Heart right ventricle (tissue), 16 donors: Measurements from ENCODE around the gene GGA2. TPM values are rescaled to one million over a fixed set of nuclear protein-coding genes. Genes with fewer than 3 reads are reported as not detected.

Experiments
- ATAC-seq, 8 donors: fragments of 200-7000 bp; cut with Tn5 transposase; one replicate each; pipeline ENCODE4 v1.9.1; 2020; ENCODE audit warnings: mild to moderate bottlenecking in 8 of 8, moderate library complexity in 8 of 8, moderate number of reproducible peaks in 1 of 8
- DNase-seq, 2 donors: peaks; one replicate each; pipeline ENCODE4 v3.0.0-alpha.2; 2020
- H3K27ac ChIP-seq, 10 donors: fragments of 200-600 bp; sonication (generic) in 2 of 10; one replicate each; pipeline versions ENCODE4 v1.5.0 to v1.8.0; 2020 to 2022; ENCODE audit warnings: mild to moderate bottlenecking in 3 of 10
- H3K27me3 ChIP-seq, 7 donors: fragments of 200-600 bp; one replicate each; pipeline ENCODE4 v1.8.0; 2021 to 2022; ENCODE audit warnings: mild to moderate bottlenecking in 2 of 7
- H3K36me3 ChIP-seq, 9 donors: fragments of 200-600 bp; sonication (generic) in 1 of 9; one replicate each; pipeline versions ENCODE4 v1.5.0 to v1.8.0; 2020 to 2022; ENCODE audit warnings: mild to moderate bottlenecking in 2 of 9
- H3K4me1 ChIP-seq, 9 donors: fragments of 200-600 bp; sonication (generic) in 1 of 9; one replicate each; pipeline versions ENCODE4 v1.5.0 to v1.8.0; 2020 to 2022; ENCODE audit warnings: mild to moderate bottlenecking in 4 of 9
- H3K4me3 ChIP-seq, 10 donors: fragments of 200-600 bp; sonication (generic) in 2 of 10; one replicate each; pipeline versions ENCODE4 v1.5.0 to v1.8.0; 2020 to 2022; ENCODE audit warnings: mild to moderate bottlenecking in 7 of 10, moderate library complexity in 2 of 10
- H3K9me3 ChIP-seq, 11 donors: fragments of 200-600 bp in 10 of 11; sonication (generic) in 2 of 11; one replicate each; pipeline versions ENCODE4 v1.5.0 to v1.8.0; 2013 to 2022; ENCODE audit warnings: mild to moderate bottlenecking in 2 of 11, control low read depth in 1 of 11, moderate library complexity in 1 of 11
- CTCF ChIP-seq, 9 donors: fragments of 200-600 bp; sonication (generic) in 2 of 9; IDR thresholded peaks; one replicate each; pipeline versions ENCODE4 v1.5.0 to v1.8.0; 2021 to 2022; ENCODE audit warnings: antibody characterized with exemption in 9 of 9, mild to moderate bottlenecking in 5 of 9, moderate library complexity in 1 of 9
- WGBS, 2 donors: extraction: QIAGEN DNeasy Blood & Tissue Kit; methylation state at CpG; one replicate each; pipeline ENCODE4 v1.1.7; 2013; ENCODE audit warnings: inconsistent platforms in 1 of 2; 5-methylcytosine and 5-hydroxymethylcytosine counted together
- intact Hi-C, 10 donors: fragments of 100-400 bp; cut with DNase I; formaldehyde crosslinking; loops; one replicate each; pipeline versions ENCODE4 v1.11.1 to v1.14.2; 2022
- polyA plus RNA-seq, 2 donors: library from polyadenylated mRNA; stranded (reverse); fragments of 200-250 nt; gene quantifications; one replicate each; pipeline ENCODE4 v1.2.3, GENCODE V29; 2013
- total RNA-seq, 10 donors: library from RNA; stranded (reverse); fragmentation: NEBNext Ultra II Directional in 3 of 10; extraction: Animal tissue kit (Norgen Biotek cat#: 25700) in 3 of 10; gene quantifications; one replicate each; pipeline versions ENCODE4 v1.2.1 to v1.2.4, GENCODE V29; 2021 to 2023
- donor health status: Arrhythmogenic right ventricular cardiomyopathy.
- donor health status: ischemic (EF 13 %, LVEDD 7.1; RV severe dilation, severe dysfunction).
- donor health status: healthy with polysubstance abuse.
- donor health status: DM: no; HTN: yes; CAD: no.
- donor health status: DM: no; HTN: no; CAD: no.
- donor health status: ischemic (EF 25% LVEDD 6.9; RV normal size, moderate dysfunction).
- donor health status: ischemic (EF 25% LVEDD 5.7; RV mildly dilated, moderate dysfunction).
- donor health status: healthy.
- donor health status: DM: yes; HTN: yes; CAD: no.
- donor health status: Ischemic cardiomyopathy.
- donor health status: ischemic (EF 35%, LVEDD 5.7; RV mildly dilated, moderate dysfunction).
- donor health status: nonischemic (EF 11% LVEDD 7.7; RV severe dilation, severe dysfunction).
- donor health status: DM: yes; HTN: yes; CAD: no.
- donor health status: PGD.
- donor health status: ischemic (EF 29% LVEDD 5.4; RV normal size, mild dysfunction).
- donor health status: nonischemic (EF 23%, LVEDD 6.1; RV moderate dilation, normal function).

Gene GGA2
- total and polyA plus RNA-seq, 12 donors: 12.2 to 52.9 (median 38.6) TPM

- Histone ChIP-seq H3K27me3 (no peaks in the 10 kb centered on the region), H3K4me1 (peaks cover 0 to under 1% (median 0%) of the 10 kb centered on the region in 9 donors), H3K36me3 (peaks cover 5 to 100% (median 73%) of the 10 kb centered on the region in 9 donors), H3K4me3 (no peak overlapping the region), H3K27ac (no peak overlapping the region), H3K9me3 (no peaks in the 10 kb centered on the region)
- WGBS, 2 donors: 86 to 92% methylated on average over 3 of the region's 3 CpGs
- intact Hi-C loops: no loop called here
- ATAC-seq: peak in 1 of 8 donors; percentile 19
- DNase-seq: no peak
- no peak for TF ChIP-seq CTCF (IDR thresholded peaks at IDR 0.05)
Observed at GRCh38 chr16:23479138-23479537, 31.2 kb downstream of the GGA2 start.

GRCh38 chr16:23478566-23478965 lies 31.7 kb downstream of the GGA2 start:
- peak in 2 of 8 donors; percentile 13 to 28 for ATAC-seq
- 95 to 100% methylated on average over 3 of the region's 3 CpGs for WGBS, 2 donors

GRCh38 chr16:23476289-23476688 lies 34.0 kb downstream of the GGA2 start:
- no peaks in the 10 kb centered on the region for H3K4me1 ChIP-seq
- 83 to 95% methylated on average over 1 of the region's 1 CpG for WGBS, 2 donors
- DNase-seq (no peak), ATAC-seq (no peak)
- no peak for TF ChIP-seq CTCF (IDR thresholded peaks at IDR 0.05)
- peaks cover 0 to 100% (median 62%) of the 10 kb centered on the region in 9 donors for H3K36me3 ChIP-seq
- intact Hi-C loops: no loop called here
- no peaks in the 10 kb centered on the region for H3K9me3 ChIP-seq
- H3K27ac ChIP-seq: no peak overlapping the region
- no peaks in the 10 kb centered on the region for H3K27me3 ChIP-seq
- no peak overlapping the region for H3K4me3 ChIP-seq

More at GRCh38 chr16:23478566-23478965, 31.7 kb downstream of the GGA2 start:
- H3K4me1 ChIP-seq: no peaks in the 10 kb centered on the region
- no peaks in the 10 kb centered on the region for H3K27me3 ChIP-seq
- no peak for TF ChIP-seq CTCF (IDR thresholded peaks at IDR 0.05)
- H3K9me3 ChIP-seq: no peaks in the 10 kb centered on the region
- no peak overlapping the region for H3K27ac ChIP-seq
- no peak overlapping the region for H3K4me3 ChIP-seq
- H3K36me3 ChIP-seq: peaks cover 5 to 100% (median 77%) of the 10 kb centered on the region in 9 donors
- intact Hi-C loops: no loop called here
- no peak for DNase-seq

- DNase-seq (no peak), ATAC-seq (no peak)
- H3K4me1 ChIP-seq: peaks cover 0 to 10% (median 2%) of the 10 kb centered on the region in 9 donors
- H3K27ac ChIP-seq: no peak overlapping the region
- 63 to 78% methylated on average over 6 of the region's 6 CpGs for WGBS, 2 donors
- no peak for TF ChIP-seq CTCF (IDR thresholded peaks at IDR 0.05)
- H3K9me3 ChIP-seq: no peaks in the 10 kb centered on the region
- peaks cover 0 to 99% (median 48%) of the 10 kb centered on the region in 9 donors for H3K36me3 ChIP-seq
- no peaks in the 10 kb centered on the region for H3K27me3 ChIP-seq
- H3K4me3 ChIP-seq: no peak overlapping the region
- intact Hi-C loops: loop anchor here in 1 of 10 donors (10.0 kb wide), 1 partner anchor 55 kb away; no protein-coding TSS in a partner anchor
Observed at GRCh38 chr16:23469814-23470213, 40.5 kb downstream of the GGA2 start.
